ENCODE measurements around the gene EXOC3L4.
A peak's percentile ranks its signal among the peaks of the same experiment; 100 is the strongest.

The EXOC3L4 gene

GRCh38 chr14:103068351-103069073, 26.0 kb upstream of the EXOC3L4 start:
- Mint-ChIP-seq H3K9me3 (no peaks in the 10 kb centered on the region), H3K4me1 (peaks cover 7% of the 10 kb centered on the region), H3K36me3 (ENCODE audit: low read depth) (no peaks in the 10 kb centered on the region), H3K4me3 (no peak overlapping the region), H3K27ac (no peak overlapping the region), H3K27me3 (ENCODE audit: low read depth) (peaks cover 7% of the 10 kb centered on the region)
- no peak for TF ChIP-seq CTCF (IDR thresholded peaks at IDR 0.05; ENCODE audit: unreplicated experiment in 3 of 3)

- Mint-ChIP-seq H3K27ac (no peak overlapping the region), H3K36me3 (ENCODE audit: low read depth) (no peaks in the 10 kb centered on the region), H3K4me3 (no peak overlapping the region), H3K27me3 (ENCODE audit: low read depth) (peaks cover 4% of the 10 kb centered on the region), H3K4me1 (peaks cover 12% of the 10 kb centered on the region), H3K9me3 (no peaks in the 10 kb centered on the region)
- TF ChIP-seq CTCF (IDR thresholded peaks at IDR 0.05; ENCODE audit: unreplicated experiment in 3 of 3) = no peak
These were observed 24.2 kb upstream of the EXOC3L4 start for GRCh38 chr14:103070263-103070885.

GRCh38 chr14:103070971-103071542, 23.5 kb upstream of the EXOC3L4 start:
- Mint-ChIP-seq H3K36me3 (ENCODE audit: low read depth) (no peaks in the 10 kb centered on the region), H3K9me3 (no peaks in the 10 kb centered on the region), H3K27me3 (ENCODE audit: low read depth) (peaks cover 4% of the 10 kb centered on the region), H3K4me3 (no peak overlapping the region), H3K4me1 (peaks cover 12% of the 10 kb centered on the region), H3K27ac (no peak overlapping the region)
- TF ChIP-seq CTCF (IDR thresholded peaks at IDR 0.05; ENCODE audit: unreplicated experiment in 3 of 3) = no peak

- Mint-ChIP-seq H3K36me3 (ENCODE audit: low read depth) (no peaks in the 10 kb centered on the region), H3K9me3 (no peaks in the 10 kb centered on the region), H3K27ac (no peak overlapping the region), H3K4me1 (peaks cover 12% of the 10 kb centered on the region), H3K4me3 (no peak overlapping the region), H3K27me3 (ENCODE audit: low read depth) (peaks cover 4% of the 10 kb centered on the region)
- TF ChIP-seq CTCF (IDR thresholded peaks at IDR 0.05; ENCODE audit: unreplicated experiment in 3 of 3) = no peak
These were observed 22.8 kb upstream of the EXOC3L4 start for GRCh38 chr14:103071544-103072251.

- Mint-ChIP-seq H3K27me3 (ENCODE audit: low read depth) (peaks cover 7% of the 10 kb centered on the region), H3K27ac (peak overlapping the region; percentile 63 to 80 (median 73)), H3K4me3 (no peak overlapping the region), H3K36me3 (ENCODE audit: low read depth) (no peaks in the 10 kb centered on the region), H3K9me3 (no peaks in the 10 kb centered on the region), H3K4me1 (peaks cover 5% of the 10 kb centered on the region)
- no peak for TF ChIP-seq CTCF (IDR thresholded peaks at IDR 0.05; ENCODE audit: unreplicated experiment in 3 of 3)
These were observed 21.7 kb upstream of the EXOC3L4 start for GRCh38 chr14:103072595-103073366.
